Measurements from ENCODE around the gene CREB3.

DNA sequence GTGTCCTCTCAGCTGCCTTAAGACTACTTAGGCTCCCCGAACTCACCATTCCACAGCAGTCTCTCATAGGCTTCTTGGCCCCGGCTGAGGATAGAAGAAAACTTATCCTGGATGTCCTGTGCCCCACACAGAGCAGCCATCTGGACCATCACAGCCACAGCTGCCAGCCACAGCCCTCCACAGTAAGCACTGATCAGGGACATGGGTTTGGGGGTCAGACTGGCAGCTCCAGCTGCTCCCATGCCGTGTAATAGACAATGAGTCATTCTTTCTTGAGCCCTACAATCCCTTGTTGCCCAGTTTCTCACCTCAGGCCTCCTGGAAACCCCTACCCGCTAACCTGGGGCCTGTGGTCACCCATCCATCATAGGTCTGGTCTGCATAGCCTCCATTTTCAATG is 5.7 kb downstream of the CREB3 start:
- TF ChIP-seq POLR2A (IDR thresholded peaks at IDR 0.05) (no peak), CTCF (IDR thresholded peaks at IDR 0.05 in 4 of 5, conservative IDR thresholded peaks at IDR 0.05 in 1 of 5) (no peak)
